HG02981 (cell line): ENCODE results near the gene MS4A6E.
"Not testable (repeated sequence)": the region's sequence is repeated elsewhere in the genome, so short reads cannot be mapped to it uniquely, and the experiment has no call there.

Experiments used
- ATAC-seq: cut with Tn5 transposase; IDR thresholded peaks from one replicate; pipeline ENCODE4 v1.9.1; 2021; ENCODE audit warnings: mild to moderate bottlenecking, moderate library complexity; ENCODE audit not compliant: unreplicated experiment

Gene MS4A6E

GRCh38 chr11:60326955-60327354, at the start of gene MS4A6E:
MS4A6E (plus strand) TSS chr11:60327255; CDS start chr11:60334896, 7,641 bp downstream.
- no peak for ATAC-seq

- no peak for ATAC-seq
Measured at GRCh38 chr11:60280412-60280811, 46.6 kb upstream of the MS4A6E start, which contains the start of gene MS4A4A. MS4A4A (plus strand) TSS chr11:60280666; CDS start chr11:60280676, 10 bp downstream.

- ATAC-seq, result no peak
Measured at GRCh38 chr11:60281485-60281884, 45.6 kb upstream of the MS4A6E start.

GRCh38 chr11:60282286-60282685, 44.8 kb upstream of the MS4A6E start:
- no peak for ATAC-seq

GRCh38 chr11:60285411-60286126, 41.5 kb upstream of the MS4A6E start:
- not testable (repeated sequence) for ATAC-seq

GRCh38 chr11:60288531-60288930, 38.5 kb upstream of the MS4A6E start:
- ATAC-seq, result no peak

GRCh38 chr11:60292145-60292544, 34.9 kb upstream of the MS4A6E start:
- ATAC-seq, result no peak

- no peak for ATAC-seq
Measured at GRCh38 chr11:60301178-60301577, 25.9 kb upstream of the MS4A6E start.

GRCh38 chr11:60301884-60302283, 25.2 kb upstream of the MS4A6E start:
- not testable (repeated sequence) for ATAC-seq

GRCh38 chr11:60303661-60304060, 23.4 kb upstream of the MS4A6E start:
- ATAC-seq, result no peak

GRCh38 chr11:60305906-60306619, 21.0 kb upstream of the MS4A6E start:
- no peak for ATAC-seq

GRCh38 chr11:60307507-60308195, 19.4 kb upstream of the MS4A6E start:
- no peak for ATAC-seq

GRCh38 chr11:60310407-60310998, 16.6 kb upstream of the MS4A6E start:
- ATAC-seq, result peak; percentile 69

GRCh38 chr11:60314635-60315321, 12.3 kb upstream of the MS4A6E start:
- ATAC-seq, result no peak

- ATAC-seq, result no peak
Measured at GRCh38 chr11:60315871-60316270, 11.2 kb upstream of the MS4A6E start.

- no peak for ATAC-seq
Measured at GRCh38 chr11:60316317-60316716, 10.7 kb upstream of the MS4A6E start.

GRCh38 chr11:60318726-60319125, 8.3 kb upstream of the MS4A6E start:
- ATAC-seq, result no peak

- no peak for ATAC-seq
Measured at GRCh38 chr11:60321051-60321450, 6.0 kb upstream of the MS4A6E start.

- ATAC-seq, result no peak
Measured at GRCh38 chr11:60328460-60328859, 1.4 kb downstream of the MS4A6E start.

- no peak for ATAC-seq
Measured at GRCh38 chr11:60332846-60333245, 5.8 kb downstream of the MS4A6E start.
